HepG2 (cell line): Measurements from ENCODE around the gene NEK8. TPM values are rescaled to one million over a fixed set of nuclear protein-coding genes. Genes with fewer than 3 reads are reported as not detected.

Experiments used
- ATF5 ChIP-seq: sonication (generic); formaldehyde crosslinking; IDR thresholded peaks from 2 replicates; pipeline ENCODE4 v1.4.0; 2020; ENCODE audit warnings: mild to moderate bottlenecking, low read depth, missing genetic modification reagents
- CBX5 ChIP-seq: sonication (generic); formaldehyde crosslinking; IDR thresholded peaks from 2 replicates; pipeline ENCODE4 v1.4.0; 2020; ENCODE audit warnings: missing genetic modification reagents, borderline replicate concordance
- CEBPB ChIP-seq: IDR thresholded peaks from 2 replicates; pipeline ENCODE4 v1.6.1; 2011; ENCODE audit warnings: low read depth, low read length, improper control_type of control experiment, borderline replicate concordance
- CREBL2 ChIP-seq: sonication (generic); formaldehyde crosslinking; IDR thresholded peaks from 2 replicates; pipeline ENCODE4 v1.8.1; 2023; ENCODE audit warnings: missing genetic modification reagents, mild to moderate bottlenecking, borderline replicate concordance
- DNMT1 ChIP-seq: sonication (generic); formaldehyde crosslinking; IDR thresholded peaks from 2 replicates; pipeline ENCODE4 v1.5.1; 2020; ENCODE audit warnings: mild to moderate bottlenecking, missing genetic modification reagents
- MATR3 ChIP-seq: sonication (generic); formaldehyde crosslinking; IDR thresholded peaks from 2 replicates; pipeline ENCODE4 v1.4.0; 2020; ENCODE audit warnings: missing genetic modification reagents
- MNT ChIP-seq: fragments of 450-650 bp; IDR thresholded peaks from 2 replicates; pipeline ENCODE4 v1.6.1; 2016
- MTF1 ChIP-seq: sonication (generic); formaldehyde crosslinking; IDR thresholded peaks from 2 replicates; pipeline ENCODE4 v1.5.0; 2020; ENCODE audit warnings: missing genetic modification reagents
- PHF21A ChIP-seq: sonication (generic); formaldehyde crosslinking; IDR thresholded peaks from 2 replicates; pipeline ENCODE4 v1.5.0; 2020; ENCODE audit warnings: mild to moderate bottlenecking, missing genetic modification reagents
- SAFB2 ChIP-seq: sonication (generic); formaldehyde crosslinking; IDR thresholded peaks from 2 replicates; pipeline ENCODE4 v1.5.1; 2020; ENCODE audit warnings: missing genetic modification reagents, low read depth, mild to moderate bottlenecking, borderline replicate concordance
- ZBED4 ChIP-seq: sonication (generic); formaldehyde crosslinking; IDR thresholded peaks from 2 replicates; pipeline ENCODE4 v1.4.0; 2020; ENCODE audit warnings: missing genetic modification reagents, borderline replicate concordance
- ZBTB7B ChIP-seq: sonication (generic); formaldehyde crosslinking; IDR thresholded peaks from 2 replicates; pipeline ENCODE4 v1.4.0; 2020; ENCODE audit warnings: missing genetic modification reagents
- ZMAT5 ChIP-seq: sonication (generic); formaldehyde crosslinking; IDR thresholded peaks from 2 replicates; pipeline ENCODE4 v1.5.0; 2020; ENCODE audit warnings: mild to moderate bottlenecking, low read depth, missing genetic modification reagents, borderline replicate concordance
- ZNF280B ChIP-seq: sonication (generic); formaldehyde crosslinking; IDR thresholded peaks from 2 replicates; pipeline ENCODE4 v1.5.0; 2020; ENCODE audit warnings: missing genetic modification reagents, mild to moderate bottlenecking, borderline replicate concordance
- ZNF292 ChIP-seq: sonication (generic); formaldehyde crosslinking; IDR thresholded peaks from 2 replicates; pipeline ENCODE4 v1.8.1; 2022; ENCODE audit warnings: mild to moderate bottlenecking, low read depth, missing genetic modification reagents, borderline replicate concordance
- ZNF503 ChIP-seq: sonication (generic); formaldehyde crosslinking; IDR thresholded peaks from 2 replicates; pipeline ENCODE4 v1.4.0; 2020; ENCODE audit warnings: missing genetic modification reagents
- ZNF713 ChIP-seq: sonication (generic); formaldehyde crosslinking; IDR thresholded peaks from 2 replicates; pipeline ENCODE4 v1.4.0; 2020; ENCODE audit warnings: mild to moderate bottlenecking, missing genetic modification reagents
- ZNF75D ChIP-seq: sonication (generic); formaldehyde crosslinking; IDR thresholded peaks from 2 replicates; pipeline ENCODE4 v1.8.1; 2023; ENCODE audit warnings: missing genetic modification reagents, mild to moderate bottlenecking, borderline replicate concordance
- polyA plus RNA-seq, 8 experiments: library from polyadenylated mRNA; depleted of rRNA in 3 of 8; stranded (reverse) in 7 of 8; unstranded in 1 of 8; fragments of >200 nt; fragmentation: Illumina TruSeq in 4 of 8; extraction: Trizol in 4 of 8; gene quantifications; 2 replicates each; pipeline versions ENCODE4 v1.2.1 to v1.2.3, GENCODE V29; 2011 to 2016; ENCODE audit warnings: low read depth in 4 of 8, missing spikeins in 1 of 8, mixed read lengths in 1 of 8; ENCODE audit not compliant: insufficient read depth in 1 of 8
- total RNA-seq, 5 experiments: library from RNA; depleted of rRNA; stranded (reverse); fragments of >200 nt; fragmentation: Illumina TruSeq; extraction: Trizol; gene quantifications; 2 replicates each; pipeline ENCODE4 v1.2.3, GENCODE V29; 2016; ENCODE audit warnings: low read depth in 1 of 5

The NEK8 gene
- total and polyA plus RNA-seq, 2 of the 13 experiments (the other 11 are each of a cell fraction or from before 2014, with no cell fraction given) = 5.8 to 13.5 TPM

GRCh38 chr17:28744972-28745785 lies 16.6 kb downstream of the NEK8 start (continued):
- peak; percentile 90 for TF ChIP-seq PHF21A (CRISPR knock-in tag)
- no peak for TF ChIP-seq SAFB2
- TF ChIP-seq ZBTB7B = peak; percentile 58; the same call in 1 of the 2 replicates
- TF ChIP-seq MATR3 = no peak
- no peak for TF ChIP-seq ZMAT5
- peak; percentile 58; the same call in 1 of the 2 replicates for TF ChIP-seq ZBED4 (CRISPR knock-in tag)
- no peak for TF ChIP-seq ZNF713
- peak; percentile 73 for TF ChIP-seq ZNF292
- no peak for TF ChIP-seq ATF5 (CRISPR knock-in tag)
- TF ChIP-seq DNMT1 = no peak
- peak; percentile 16; the same call in 1 of the 2 replicates for TF ChIP-seq MNT
- no peak for TF ChIP-seq ZNF503 (CRISPR knock-in tag)
- peak; percentile 54; the same call in 1 of the 2 replicates for TF ChIP-seq CBX5
- no peak for TF ChIP-seq MTF1
- no peak for TF ChIP-seq CEBPB
- no peak for TF ChIP-seq ZNF75D (CRISPR knock-in tag)
- no peak for TF ChIP-seq CREBL2
- no peak; the same call in 1 of the 2 replicates for TF ChIP-seq ZNF280B (CRISPR knock-in tag)
